HUES6 (cell line): ENCODE results near the gene TAPT1.

Experiments used
- H3K27ac ChIP-seq: 2 replicates; pipeline ENCODE4 v1.7.0; 2013; ENCODE audit warnings: low read depth, mild to moderate bottlenecking, low read length, inconsistent platforms
- H3K27me3 ChIP-seq: 2 replicates; pipeline ENCODE4 v1.6.1; 2013; ENCODE audit warnings: low read length; ENCODE audit not compliant: control insufficient read depth, insufficient read depth
- H3K36me3 ChIP-seq: 2 replicates; pipeline ENCODE4 v1.6.1; 2013; ENCODE audit warnings: low read length; ENCODE audit not compliant: control insufficient read depth, insufficient read depth
- H3K4me1 ChIP-seq: 2 replicates; pipeline ENCODE4 v1.6.1; 2013; ENCODE audit warnings: low read length; ENCODE audit not compliant: control insufficient read depth, insufficient read depth
- H3K4me3 ChIP-seq: 2 replicates; pipeline ENCODE4 v1.5.1; 2013; ENCODE audit warnings: low read depth, low read length
- H3K9ac ChIP-seq: one replicate; pipeline ENCODE4 v1.6.1; 2013; ENCODE audit warnings: mild to moderate bottlenecking, low read length
- H3K9me3 ChIP-seq: 2 replicates; pipeline ENCODE4 v1.6.1; 2013; ENCODE audit warnings: low read depth, low read length; ENCODE audit not compliant: control insufficient read depth, insufficient read depth

TAPT1 gene

GRCh38 chr4:16262188-16262587, 35.9 kb upstream of the TAPT1 start:
- Histone ChIP-seq H3K27ac (no peak overlapping the region), H3K27me3 (no peaks in the 10 kb centered on the region), H3K9ac (no peak overlapping the region), H3K4me3 (no peak overlapping the region), H3K36me3 (no peaks in the 10 kb centered on the region), H3K4me1 (no peaks in the 10 kb centered on the region), H3K9me3 (no peaks in the 10 kb centered on the region)

GRCh38 chr4:16261313-16261878, 35.1 kb upstream of the TAPT1 start:
- Histone ChIP-seq H3K27ac (no peak overlapping the region), H3K36me3 (no peaks in the 10 kb centered on the region), H3K4me3 (no peak overlapping the region), H3K4me1 (no peaks in the 10 kb centered on the region), H3K9ac (no peak overlapping the region), H3K27me3 (no peaks in the 10 kb centered on the region), H3K9me3 (no peaks in the 10 kb centered on the region)

GRCh38 chr4:16259889-16260246, 33.6 kb upstream of the TAPT1 start:
- H3K9ac ChIP-seq, result no peak overlapping the region
- 0 out of 2 replicates have a peak, but pooled peaks cover 3% of the 10 kb centered on the region for H3K36me3 ChIP-seq
- H3K4me1 ChIP-seq, result no peaks in the 10 kb centered on the region
- H3K9me3 ChIP-seq, result no peaks in the 10 kb centered on the region
- no peak overlapping the region for H3K4me3 ChIP-seq
- no peak overlapping the region for H3K27ac ChIP-seq
- H3K27me3 ChIP-seq, result no peaks in the 10 kb centered on the region

DNA sequence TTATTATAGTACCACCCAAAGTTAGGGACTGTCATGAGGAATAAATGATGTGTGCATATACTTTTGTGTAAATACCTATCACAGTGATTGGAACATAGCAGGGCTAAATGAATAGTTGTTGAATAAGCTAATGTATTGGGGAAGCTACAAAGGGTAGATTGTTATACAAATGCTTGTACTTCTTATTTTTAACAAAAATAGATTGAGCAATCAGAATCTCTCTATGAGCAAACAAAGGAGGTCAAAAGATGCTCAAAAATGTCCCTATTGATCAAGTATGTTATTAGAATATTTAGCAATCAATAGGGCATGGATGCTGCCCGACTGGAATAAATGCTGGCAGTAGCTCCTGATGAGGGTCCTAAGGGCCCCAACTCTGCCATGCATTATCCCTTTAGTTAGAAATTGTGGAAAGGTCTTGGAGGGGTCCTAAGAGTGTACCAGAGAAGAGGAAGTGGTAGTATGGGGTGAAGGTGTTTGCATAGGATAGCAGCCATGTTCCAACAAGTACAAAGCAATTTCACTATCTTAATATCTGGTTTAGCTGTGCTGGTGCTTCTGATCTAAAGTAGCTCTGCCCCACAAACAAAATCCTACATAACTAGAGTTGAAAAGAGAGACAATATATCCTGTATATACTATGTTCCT, 33.1 kb upstream of the TAPT1 start:
- Histone ChIP-seq H3K9ac (no peak overlapping the region), H3K36me3 (0 out of 2 replicates have a peak, but pooled peaks cover 3% of the 10 kb centered on the region), H3K4me3 (no peak overlapping the region), H3K4me1 (no peaks in the 10 kb centered on the region), H3K27me3 (no peaks in the 10 kb centered on the region), H3K9me3 (no peaks in the 10 kb centered on the region), H3K27ac (no peak overlapping the region)

DNA sequence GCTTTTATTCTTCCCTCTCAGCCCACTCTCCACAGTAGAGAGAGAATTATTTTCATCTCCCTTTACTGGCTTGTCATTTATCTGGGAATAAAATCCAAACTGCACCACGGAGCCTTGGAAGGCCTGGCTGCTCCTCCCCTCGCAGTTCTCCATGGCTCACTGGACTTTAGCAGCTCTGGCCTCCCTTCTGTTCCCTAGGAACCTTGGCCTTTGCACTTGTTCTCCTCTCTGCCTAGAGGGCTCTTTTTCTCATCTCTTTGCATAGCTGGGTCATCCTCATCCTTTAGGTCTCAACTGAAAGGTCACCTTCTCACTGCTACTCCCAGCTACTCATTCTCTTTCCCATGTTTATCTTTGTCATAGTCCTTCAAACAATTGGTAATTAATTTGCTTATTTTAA, 31.3 kb upstream of the TAPT1 start:
- Histone ChIP-seq H3K36me3 (0 out of 2 replicates have a peak, but pooled peaks cover 3% of the 10 kb centered on the region), H3K4me3 (no peak overlapping the region), H3K9me3 (no peaks in the 10 kb centered on the region), H3K27ac (no peak overlapping the region), H3K4me1 (no peaks in the 10 kb centered on the region), H3K27me3 (no peaks in the 10 kb centered on the region), H3K9ac (no peak overlapping the region)

DNA sequence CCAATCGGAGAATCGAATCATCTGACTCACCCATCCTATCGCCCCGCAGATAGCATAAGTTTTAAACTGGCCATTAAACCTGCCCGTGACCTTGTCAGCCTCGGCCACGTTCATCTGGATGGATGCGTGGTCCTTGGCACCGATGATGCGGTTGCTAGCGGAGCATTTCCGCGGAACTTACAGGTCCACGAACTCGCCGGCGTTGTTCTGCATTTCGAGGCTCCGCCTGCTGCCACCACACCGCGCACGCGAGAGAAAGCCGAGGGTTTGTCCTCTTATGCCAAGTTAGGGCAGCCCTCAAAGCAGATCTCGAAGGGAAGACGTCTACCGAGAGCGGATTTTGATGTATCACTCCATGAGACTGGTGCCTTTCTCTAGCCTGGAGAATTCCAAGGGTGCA, 30.1 kb upstream of the TAPT1 start:
- Histone ChIP-seq H3K27ac (no peak overlapping the region), H3K9ac (no peak overlapping the region), H3K9me3 (no peaks in the 10 kb centered on the region), H3K4me3 (no peak overlapping the region), H3K4me1 (no peaks in the 10 kb centered on the region), H3K36me3 (0 out of 2 replicates have a peak, but pooled peaks cover 3% of the 10 kb centered on the region), H3K27me3 (no peaks in the 10 kb centered on the region)

DNA sequence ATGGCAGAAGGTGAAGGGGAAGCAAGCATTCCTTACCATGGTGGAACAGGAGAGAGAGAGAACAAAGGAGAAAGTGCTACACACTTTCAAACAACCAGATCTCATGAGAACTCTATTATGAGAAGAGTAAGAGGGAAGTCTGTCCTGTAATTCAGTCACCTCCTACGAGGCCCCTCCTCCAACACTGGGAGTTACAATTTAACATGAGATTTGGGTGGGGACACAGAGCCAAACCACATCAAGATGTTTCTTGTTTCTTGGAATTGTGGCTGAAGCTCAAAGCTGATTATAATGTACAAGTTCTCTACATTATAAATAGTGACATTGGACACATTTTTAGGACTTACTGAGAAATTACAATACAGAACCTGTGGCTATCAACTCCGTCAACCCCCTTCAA, 29.5 kb upstream of the TAPT1 start:
- Histone ChIP-seq H3K4me1 (no peaks in the 10 kb centered on the region), H3K27ac (no peak overlapping the region), H3K9me3 (no peaks in the 10 kb centered on the region), H3K36me3 (0 out of 2 replicates have a peak, but pooled peaks cover 3% of the 10 kb centered on the region), H3K27me3 (no peaks in the 10 kb centered on the region), H3K4me3 (no peak overlapping the region), H3K9ac (no peak overlapping the region)

- Histone ChIP-seq H3K36me3 (0 out of 2 replicates have a peak, but pooled peaks cover 3% of the 10 kb centered on the region), H3K9ac (no peak overlapping the region), H3K4me1 (no peaks in the 10 kb centered on the region), H3K4me3 (no peak overlapping the region), H3K27ac (no peak overlapping the region), H3K27me3 (no peaks in the 10 kb centered on the region), H3K9me3 (no peaks in the 10 kb centered on the region)
Observed at GRCh38 chr4:16253127-16253960, 27.1 kb upstream of the TAPT1 start.

GRCh38 chr4:16250661-16251365, 24.5 kb upstream of the TAPT1 start:
- no peaks in the 10 kb centered on the region for H3K27me3 ChIP-seq
- no peaks in the 10 kb centered on the region for H3K9me3 ChIP-seq
- H3K9ac ChIP-seq, result no peak overlapping the region
- peaks cover 3% of the 10 kb centered on the region; the same call in 1 of the 2 replicates for H3K36me3 ChIP-seq
- no peak overlapping the region for H3K27ac ChIP-seq
- H3K4me3 ChIP-seq, result no peak overlapping the region
- no peaks in the 10 kb centered on the region for H3K4me1 ChIP-seq

GRCh38 chr4:16248605-16249004, 22.3 kb upstream of the TAPT1 start:
- H3K27ac ChIP-seq, result no peak overlapping the region
- no peak overlapping the region for H3K9ac ChIP-seq
- H3K4me3 ChIP-seq, result no peak overlapping the region
- no peaks in the 10 kb centered on the region for H3K9me3 ChIP-seq
- no peaks in the 10 kb centered on the region for H3K4me1 ChIP-seq
- H3K27me3 ChIP-seq, result no peaks in the 10 kb centered on the region
- H3K36me3 ChIP-seq, result no peaks in the 10 kb centered on the region; the same call in 1 of the 2 replicates
